Mesothelial cell of epicardium (in vitro differentiated cells): Measurements from ENCODE around the gene PRLR. TPM values are rescaled to one million over a fixed set of nuclear protein-coding genes. Genes with fewer than 3 reads are reported as not detected.
"Not testable (repeated sequence)": the region's sequence is repeated elsewhere in the genome, so short reads cannot be mapped to it uniquely, and the experiment has no call there.

Experiments
- DNase-seq, 2 experiments: peaks; one replicate each; pipeline ENCODE4 v3.0.0; 2021; ENCODE audit warnings: low spot score in 2 of 2; ENCODE audit not compliant: unreplicated experiment in 2 of 2
- H3K27ac Mint-ChIP-seq: 2 replicates; pipeline ENCODE4 v1.8.0; 2021; ENCODE audit warnings: mixed read lengths
- H3K27me3 Mint-ChIP-seq: 2 replicates; pipeline ENCODE4 v1.8.0; 2021; ENCODE audit warnings: low read depth, mixed read lengths
- H3K36me3 Mint-ChIP-seq: 2 replicates; pipeline ENCODE4 v1.8.0; 2021; ENCODE audit warnings: mixed read lengths
- H3K4me1 Mint-ChIP-seq: 2 replicates; pipeline ENCODE4 v1.8.0; 2021; ENCODE audit warnings: mixed read lengths
- H3K4me3 Mint-ChIP-seq: 2 replicates; pipeline ENCODE4 v1.8.0; 2021; ENCODE audit warnings: mild to moderate bottlenecking, moderate library complexity, mixed read lengths
- H3K9me3 Mint-ChIP-seq: 2 replicates; pipeline ENCODE4 v1.8.0; 2021; ENCODE audit warnings: mixed read lengths
- total RNA-seq: library from RNA; stranded (reverse); gene quantifications from 3 replicates; pipeline ENCODE4 v1.2.1, GENCODE V29; 2021
- TF ChIP-seq, protein P1 (sequence below): fragments of 200-600 bp; sonication (generic); IDR thresholded peaks from one replicate; pipeline ENCODE4 v1.5.0; 2021; ENCODE audit warnings: antibody characterized with exemption; ENCODE audit not compliant: unreplicated experiment

Gene PRLR
- total RNA-seq, 1 donor from 2014 or later = 1.2 TPM

GRCh38 chr5:35103637-35104299 is 126.5 kb downstream of the PRLR start:
- no peak overlapping the region for H3K4me3 Mint-ChIP-seq
- H3K36me3 Mint-ChIP-seq = no peaks in the 10 kb centered on the region
- TF ChIP-seq, protein P1, sequence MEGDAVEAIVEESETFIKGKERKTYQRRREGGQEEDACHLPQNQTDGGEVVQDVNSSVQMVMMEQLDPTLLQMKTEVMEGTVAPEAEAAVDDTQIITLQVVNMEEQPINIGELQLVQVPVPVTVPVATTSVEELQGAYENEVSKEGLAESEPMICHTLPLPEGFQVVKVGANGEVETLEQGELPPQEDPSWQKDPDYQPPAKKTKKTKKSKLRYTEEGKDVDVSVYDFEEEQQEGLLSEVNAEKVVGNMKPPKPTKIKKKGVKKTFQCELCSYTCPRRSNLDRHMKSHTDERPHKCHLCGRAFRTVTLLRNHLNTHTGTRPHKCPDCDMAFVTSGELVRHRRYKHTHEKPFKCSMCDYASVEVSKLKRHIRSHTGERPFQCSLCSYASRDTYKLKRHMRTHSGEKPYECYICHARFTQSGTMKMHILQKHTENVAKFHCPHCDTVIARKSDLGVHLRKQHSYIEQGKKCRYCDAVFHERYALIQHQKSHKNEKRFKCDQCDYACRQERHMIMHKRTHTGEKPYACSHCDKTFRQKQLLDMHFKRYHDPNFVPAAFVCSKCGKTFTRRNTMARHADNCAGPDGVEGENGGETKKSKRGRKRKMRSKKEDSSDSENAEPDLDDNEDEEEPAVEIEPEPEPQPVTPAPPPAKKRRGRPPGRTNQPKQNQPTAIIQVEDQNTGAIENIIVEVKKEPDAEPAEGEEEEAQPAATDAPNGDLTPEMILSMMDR = no peak
- DNase-seq = no peak
- peaks cover 2% of the 10 kb centered on the region for H3K27me3 Mint-ChIP-seq
- H3K9me3 Mint-ChIP-seq = peaks cover 19% of the 10 kb centered on the region
- H3K4me1 Mint-ChIP-seq = no peaks in the 10 kb centered on the region
- H3K27ac Mint-ChIP-seq = no peak overlapping the region

DNA sequence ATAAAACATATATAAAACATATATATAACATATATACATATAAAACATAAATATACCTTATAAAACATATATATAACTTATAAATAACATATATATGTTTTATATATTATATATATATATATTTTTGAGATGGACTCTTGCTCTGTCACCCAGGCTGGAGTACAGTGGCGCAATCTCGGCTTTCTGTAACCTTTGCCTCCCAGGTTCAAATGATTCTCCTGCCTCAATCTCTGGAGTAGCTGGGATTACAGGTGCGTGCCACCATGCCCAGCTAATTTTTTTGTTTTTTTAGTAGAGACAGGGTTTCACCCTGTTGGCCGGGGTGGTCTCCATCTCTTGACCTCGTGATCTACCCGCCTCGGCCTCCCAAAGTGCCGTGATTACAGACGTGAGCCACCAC is 128.6 kb downstream of the PRLR start:
- not testable (repeated sequence) for H3K27ac Mint-ChIP-seq, H3K36me3 Mint-ChIP-seq, DNase-seq, H3K4me1 Mint-ChIP-seq, H3K27me3 Mint-ChIP-seq, H3K4me3 Mint-ChIP-seq, H3K9me3 Mint-ChIP-seq

DNA sequence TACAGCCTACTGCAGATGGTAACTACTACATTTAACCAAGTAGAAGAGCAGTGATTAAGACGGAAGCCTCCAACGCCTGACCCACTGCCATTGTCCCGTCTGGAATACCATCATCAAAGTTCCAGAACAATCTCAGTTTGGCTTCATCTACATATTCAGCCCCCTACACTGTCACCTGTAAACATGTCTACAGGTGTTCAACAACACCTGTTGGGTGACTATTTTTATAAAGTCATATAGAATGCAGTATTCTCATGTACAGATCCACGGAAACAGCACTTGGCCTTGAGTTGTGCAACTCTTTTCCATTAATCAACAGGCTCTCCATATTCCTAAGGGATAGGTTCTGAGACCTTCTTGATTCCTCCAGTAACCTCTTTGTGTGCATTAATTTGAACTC is 129.3 kb downstream of the PRLR start:
- no peak for DNase-seq
- H3K4me3 Mint-ChIP-seq = no peak overlapping the region
- H3K4me1 Mint-ChIP-seq = no peaks in the 10 kb centered on the region
- peaks cover 4% of the 10 kb centered on the region for H3K9me3 Mint-ChIP-seq
- H3K36me3 Mint-ChIP-seq = no peaks in the 10 kb centered on the region
- no peak overlapping the region for H3K27ac Mint-ChIP-seq
- no peaks in the 10 kb centered on the region for H3K27me3 Mint-ChIP-seq
- TF ChIP-seq, protein P1 = no peak

- H3K4me1 Mint-ChIP-seq = no peaks in the 10 kb centered on the region
- no peaks in the 10 kb centered on the region for H3K27me3 Mint-ChIP-seq
- DNase-seq = no peak
Observed at GRCh38 chr5:35098214-35098613, 132.1 kb downstream of the PRLR start.

DNA sequence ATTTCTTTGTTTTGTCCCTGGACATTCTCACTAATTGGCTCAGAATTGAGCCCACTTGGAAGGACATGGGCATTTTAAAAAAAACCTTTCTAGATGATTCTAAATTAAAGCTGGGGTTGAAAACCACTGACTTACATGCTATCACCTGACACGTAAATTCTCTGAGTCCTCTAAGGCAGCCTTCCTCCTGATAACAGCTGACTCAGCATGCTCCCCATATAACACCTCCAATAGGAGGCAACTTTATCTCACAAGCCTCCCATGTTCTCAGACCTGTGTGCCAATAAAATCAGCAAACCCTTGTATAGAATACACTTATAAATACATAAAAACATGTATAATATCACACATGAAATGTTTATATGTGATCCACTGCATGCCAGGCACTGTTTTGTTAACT is 133.4 kb downstream of the PRLR start:
- no peaks in the 10 kb centered on the region for H3K4me1 Mint-ChIP-seq
- no peak overlapping the region for H3K4me3 Mint-ChIP-seq
- TF ChIP-seq, protein P1 = no peak
- no peak for DNase-seq
- no peak overlapping the region for H3K27ac Mint-ChIP-seq
- H3K27me3 Mint-ChIP-seq = no peaks in the 10 kb centered on the region
- H3K9me3 Mint-ChIP-seq = no peaks in the 10 kb centered on the region
- no peaks in the 10 kb centered on the region for H3K36me3 Mint-ChIP-seq

More at GRCh38 chr5:35098214-35098613, 132.1 kb downstream of the PRLR start:
- no peaks in the 10 kb centered on the region for H3K9me3 Mint-ChIP-seq
- no peak overlapping the region for H3K4me3 Mint-ChIP-seq
- TF ChIP-seq, protein P1 = no peak
- no peaks in the 10 kb centered on the region for H3K36me3 Mint-ChIP-seq
- no peak overlapping the region for H3K27ac Mint-ChIP-seq

- TF ChIP-seq, protein P1 = no peak
- H3K27me3 Mint-ChIP-seq = no peaks in the 10 kb centered on the region
- no peaks in the 10 kb centered on the region for H3K36me3 Mint-ChIP-seq
- no peaks in the 10 kb centered on the region for H3K4me1 Mint-ChIP-seq
- no peak for DNase-seq
- H3K9me3 Mint-ChIP-seq = no peaks in the 10 kb centered on the region
- H3K27ac Mint-ChIP-seq = no peak overlapping the region
- no peak overlapping the region for H3K4me3 Mint-ChIP-seq
Observed at GRCh38 chr5:35096216-35096615, 134.1 kb downstream of the PRLR start.
